HEK293 (cell line): ENCODE results near the gene POU4F3.

Experiments used
- CTCF ChIA-PET: fragments of 350-600 bp; formaldehyde crosslinking; extraction: SDS; loops from one replicate; lab custom pipeline; 2021; ENCODE audit warnings: antibody characterized with exemption; lab: Yijun Ruan, JAX
- POLR2A ChIA-PET: fragments of 300-600 bp; formaldehyde crosslinking; extraction: SDS; loops from one replicate; lab custom pipeline; 2020; ENCODE audit warnings: antibody characterized with exemption, inconsistent platforms; lab: Yijun Ruan, JAX
- H3K27ac ChIP-seq: fragments of 200-500 bp; sonication (Bioruptor generic); 2 replicates; pipeline ENCODE4 v1.5.1; 2014; ENCODE audit warnings: low read depth, low read length, control low read depth, inconsistent platforms; ENCODE audit errors: extremely low read depth
- H3K36me3 ChIP-seq, 2 experiments: fragments of 200-500 bp in 1 of 2; sonication (Bioruptor generic) in 1 of 2; 1 replicate in 1 of 2; 2 replicates in 1 of 2; pipeline ENCODE4 v1.5.1; 2014 to 2017; ENCODE audit warnings: inconsistent platforms in 2 of 2, low read length in 2 of 2; ENCODE audit not compliant: control insufficient read depth in 2 of 2, insufficient read depth in 1 of 2
- H3K4me1 ChIP-seq: fragments of 200-500 bp; sonication (Bioruptor generic); 2 replicates; pipeline ENCODE4 v1.5.1; 2014; ENCODE audit warnings: mild to moderate bottlenecking, low read length, inconsistent platforms; ENCODE audit not compliant: control insufficient read depth, insufficient read depth
- H3K4me3 ChIP-seq: 2 replicates; pipeline ENCODE4 v1.5.1; 2011; ENCODE audit warnings: low read depth, mild to moderate bottlenecking, control low read depth, low read length, moderate library complexity
- H3K9me3 ChIP-seq: fragments of 200-500 bp; sonication (Bioruptor generic); 2 replicates; pipeline ENCODE4 v1.5.1; 2014; ENCODE audit warnings: low read depth, low read length, inconsistent platforms; ENCODE audit not compliant: control insufficient read depth, insufficient read depth
- GLI2 ChIP-seq: fragments of 450-650 bp; formaldehyde crosslinking; IDR thresholded peaks from 2 replicates; pipeline ENCODE4; 2017; ENCODE audit warnings: missing biosample characterization, missing genetic modification characterization, low read depth, borderline replicate concordance
- GLIS1 ChIP-seq: fragments of 450-650 bp; formaldehyde crosslinking; IDR thresholded peaks from 2 replicates; pipeline ENCODE4 v1.5.1; 2016; ENCODE audit warnings: missing biosample characterization, missing genetic modification characterization
- OVOL3 ChIP-seq: fragments of 450-650 bp; formaldehyde crosslinking; IDR thresholded peaks from 2 replicates; pipeline ENCODE4 v1.5.1; 2016; ENCODE audit warnings: missing biosample characterization, missing genetic modification characterization
- PATZ1 ChIP-seq: fragments of 450-650 bp; formaldehyde crosslinking; IDR thresholded peaks from 2 replicates; pipeline ENCODE4 v1.5.1; 2016; ENCODE audit warnings: missing biosample characterization, missing genetic modification characterization
- REPIN1 ChIP-seq: fragments of 450-650 bp; formaldehyde crosslinking; IDR thresholded peaks from 2 replicates; pipeline ENCODE4 v1.5.1; 2017; ENCODE audit warnings: missing biosample characterization, missing genetic modification characterization, low read depth
- ZFHX2 ChIP-seq: fragments of 450-650 bp; formaldehyde crosslinking; conservative IDR thresholded peaks from 2 replicates; pipeline ENCODE4 v1.5.1; 2016; ENCODE audit warnings: missing biosample characterization, missing genetic modification characterization
- ZFP3 ChIP-seq: fragments of 450-650 bp; formaldehyde crosslinking; IDR thresholded peaks from 2 replicates; pipeline ENCODE4 v1.5.1; 2016; ENCODE audit warnings: low read depth, missing biosample characterization, missing genetic modification characterization
- ZNF138 ChIP-seq: fragments of 450-650 bp; formaldehyde crosslinking; IDR thresholded peaks from 2 replicates; pipeline ENCODE4 v1.5.1; 2016; ENCODE audit warnings: missing biosample characterization, missing genetic modification characterization, borderline replicate concordance
- ZNF23 ChIP-seq: fragments of 450-650 bp; formaldehyde crosslinking; IDR thresholded peaks from 2 replicates; pipeline ENCODE4 v1.5.1; 2016; ENCODE audit warnings: missing biosample characterization, missing genetic modification characterization, borderline replicate concordance
- ZNF24 ChIP-seq: fragments of 450-650 bp; formaldehyde crosslinking; IDR thresholded peaks from 2 replicates; pipeline ENCODE4 v1.5.1; 2016; ENCODE audit warnings: missing biosample characterization, missing genetic modification characterization
- ZNF335 ChIP-seq: fragments of 450-650 bp; formaldehyde crosslinking; conservative IDR thresholded peaks from 2 replicates; pipeline ENCODE4 v1.5.1; 2016; ENCODE audit warnings: missing biosample characterization, missing genetic modification characterization
- ZNF37A ChIP-seq: fragments of 450-650 bp; IDR thresholded peaks from 2 replicates; pipeline ENCODE4 v1.5.1; 2018; ENCODE audit warnings: missing biosample characterization, missing genetic modification characterization
- ZNF48 ChIP-seq: fragments of 450-650 bp; formaldehyde crosslinking; IDR thresholded peaks from 2 replicates; pipeline ENCODE4 v1.5.1; 2016; ENCODE audit warnings: missing biosample characterization, missing genetic modification characterization
- ZNF514 ChIP-seq: fragments of 450-650 bp; formaldehyde crosslinking; IDR thresholded peaks from 2 replicates; pipeline ENCODE4 v1.5.1; 2016; ENCODE audit warnings: missing biosample characterization, missing genetic modification characterization
- ZNF530 ChIP-seq: fragments of 450-650 bp; formaldehyde crosslinking; IDR thresholded peaks from 2 replicates; pipeline ENCODE4 v1.5.1; 2016; ENCODE audit warnings: low read depth, missing biosample characterization, missing genetic modification characterization
- ZNF596 ChIP-seq: fragments of 450-650 bp; IDR thresholded peaks from 2 replicates; pipeline ENCODE4 v1.5.0; 2018; ENCODE audit warnings: missing biosample characterization, mild to moderate bottlenecking, missing genetic modification characterization, moderate library complexity
- ZNF623 ChIP-seq: fragments of 450-650 bp; formaldehyde crosslinking; IDR thresholded peaks from 2 replicates; pipeline ENCODE4 v1.5.1; 2016; ENCODE audit warnings: missing biosample characterization, missing genetic modification characterization
- ZNF629 ChIP-seq: fragments of 450-650 bp; formaldehyde crosslinking; IDR thresholded peaks from 2 replicates; pipeline ENCODE4 v1.5.1; 2017; ENCODE audit warnings: missing biosample characterization, missing genetic modification characterization
- ZNF654 ChIP-seq: fragments of 450-650 bp; formaldehyde crosslinking; IDR thresholded peaks from 2 replicates; pipeline ENCODE4 v1.5.1; 2016; ENCODE audit warnings: low read depth, missing biosample characterization, missing genetic modification characterization
- ZNF670 ChIP-seq: fragments of 450-650 bp; formaldehyde crosslinking; IDR thresholded peaks from 2 replicates; pipeline ENCODE4 v1.5.1; 2016; ENCODE audit warnings: missing biosample characterization, missing genetic modification characterization, low read depth
- ZNF707 ChIP-seq: fragments of 450-650 bp; formaldehyde crosslinking; IDR thresholded peaks from 2 replicates; pipeline ENCODE4 v1.5.1; 2016; ENCODE audit warnings: missing biosample characterization, missing genetic modification characterization
- ZNF776 ChIP-seq: fragments of 450-650 bp; formaldehyde crosslinking; IDR thresholded peaks from 2 replicates; pipeline ENCODE4 v1.5.0; 2017; ENCODE audit warnings: missing biosample characterization, missing genetic modification characterization, borderline replicate concordance
- ZNF777 ChIP-seq: fragments of 450-650 bp; formaldehyde crosslinking; IDR thresholded peaks from 2 replicates; pipeline ENCODE4 v1.5.1; 2017; ENCODE audit warnings: missing biosample characterization, missing genetic modification characterization, borderline replicate concordance
- ZNF785 ChIP-seq: fragments of 450-650 bp; formaldehyde crosslinking; IDR thresholded peaks from 2 replicates; pipeline ENCODE4 v1.5.1; 2016; ENCODE audit warnings: missing biosample characterization, missing genetic modification characterization
- ZNF791 ChIP-seq: fragments of 450-650 bp; formaldehyde crosslinking; IDR thresholded peaks from 2 replicates; pipeline ENCODE4 v1.5.1; 2016; ENCODE audit warnings: missing biosample characterization, missing genetic modification characterization
- ZNF830 ChIP-seq: fragments of 450-650 bp; IDR thresholded peaks from 2 replicates; pipeline ENCODE4 v1.5.0; 2018; ENCODE audit warnings: missing biosample characterization, missing genetic modification characterization, low read depth, mild to moderate bottlenecking, moderate library complexity
- TF ChIP-seq, protein P1 (sequence below): fragments of 450-650 bp; formaldehyde crosslinking; IDR thresholded peaks from 2 replicates; pipeline ENCODE4; 2016; ENCODE audit warnings: missing biosample characterization, missing genetic modification characterization
- TF ChIP-seq, protein P2 (sequence below): fragments of 450-650 bp; formaldehyde crosslinking; IDR thresholded peaks from 2 replicates; pipeline ENCODE4 v1.5.1; 2016; ENCODE audit warnings: missing biosample characterization, missing genetic modification characterization

Gene POU4F3

GRCh38 chr5:146342882-146343865 lies 4.5 kb downstream of the POU4F3 start:
- Histone ChIP-seq H3K4me1 (no peaks in the 10 kb centered on the region), H3K9me3 (no peaks in the 10 kb centered on the region), H3K27ac (no peak overlapping the region), H3K36me3 (no peaks in the 10 kb centered on the region), H3K4me3 (no peak overlapping the region)
- POLR2A ChIA-PET: no interaction called here
- TF ChIP-seq ZNF785 (tag by site-specific recombination) (no peak), ZNF23 (tag by site-specific recombination) (no peak), ZNF791 (tag by site-specific recombination) (no peak), ZNF776 (tag by site-specific recombination) (no peak), ZNF654 (tag by site-specific recombination) (no peak), GLIS1 (tag by site-specific recombination) (no peak), ZNF596 (tag by site-specific recombination) (no peak), ZNF629 (tag by site-specific recombination) (no peak), ZNF335 (tag by site-specific recombination) (no peak), ZNF707 (tag by site-specific recombination) (no peak), GLI2 (no peak), ZNF48 (no peak)
- TF ChIP-seq, protein P1, sequence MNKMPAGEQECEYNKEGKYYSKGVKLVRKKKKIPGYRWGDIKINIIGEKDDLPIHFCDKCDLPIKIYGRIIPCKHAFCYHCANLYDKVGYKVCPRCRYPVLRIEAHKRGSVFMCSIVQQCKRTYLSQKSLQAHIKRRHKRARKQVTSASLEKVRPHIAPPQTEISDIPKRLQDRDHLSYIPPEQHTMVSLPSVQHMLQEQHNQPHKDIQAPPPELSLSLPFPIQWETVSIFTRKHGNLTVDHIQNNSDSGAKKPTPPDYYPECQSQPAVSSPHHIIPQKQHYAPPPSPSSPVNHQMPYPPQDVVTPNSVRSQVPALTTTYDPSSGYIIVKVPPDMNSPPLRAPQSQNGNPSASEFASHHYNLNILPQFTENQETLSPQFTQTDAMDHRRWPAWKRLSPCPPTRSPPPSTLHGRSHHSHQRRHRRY (tag by site-specific recombination): no peak
- CTCF ChIA-PET: no interaction called here

GRCh38 chr5:146344155-146345118 lies 5.8 kb downstream of the POU4F3 start:
- H3K36me3 ChIP-seq: no peaks in the 10 kb centered on the region
- no peak overlapping the region for H3K4me3 ChIP-seq
- no peak overlapping the region for H3K27ac ChIP-seq
- ChIA-PET POLR2A (no interaction called here), CTCF (no interaction called here)
- no peaks in the 10 kb centered on the region for H3K4me1 ChIP-seq
- H3K9me3 ChIP-seq: no peaks in the 10 kb centered on the region
- TF ChIP-seq PATZ1 (no peak), ZNF623 (tag by site-specific recombination) (no peak), ZNF670 (no peak), ZFP3 (tag by site-specific recombination) (no peak), OVOL3 (tag by site-specific recombination) (no peak), REPIN1 (tag by site-specific recombination) (no peak), ZNF138 (no peak), ZNF514 (tag by site-specific recombination) (no peak), ZFHX2 (no peak), ZNF530 (tag by site-specific recombination) (no peak), ZNF777 (tag by site-specific recombination) (no peak), ZNF830 (tag by site-specific recombination) (no peak), ZNF24 (no peak), ZNF37A (tag by site-specific recombination) (no peak)
- TF ChIP-seq, protein P2, sequence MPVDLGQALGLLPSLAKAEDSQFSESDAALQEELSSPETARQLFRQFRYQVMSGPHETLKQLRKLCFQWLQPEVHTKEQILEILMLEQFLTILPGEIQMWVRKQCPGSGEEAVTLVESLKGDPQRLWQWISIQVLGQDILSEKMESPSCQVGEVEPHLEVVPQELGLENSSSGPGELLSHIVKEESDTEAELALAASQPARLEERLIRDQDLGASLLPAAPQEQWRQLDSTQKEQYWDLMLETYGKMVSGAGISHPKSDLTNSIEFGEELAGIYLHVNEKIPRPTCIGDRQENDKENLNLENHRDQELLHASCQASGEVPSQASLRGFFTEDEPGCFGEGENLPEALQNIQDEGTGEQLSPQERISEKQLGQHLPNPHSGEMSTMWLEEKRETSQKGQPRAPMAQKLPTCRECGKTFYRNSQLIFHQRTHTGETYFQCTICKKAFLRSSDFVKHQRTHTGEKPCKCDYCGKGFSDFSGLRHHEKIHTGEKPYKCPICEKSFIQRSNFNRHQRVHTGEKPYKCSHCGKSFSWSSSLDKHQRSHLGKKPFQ (tag by site-specific recombination): no peak
- TF ChIP-seq, protein P1 (tag by site-specific recombination): no peak
